Medulla oblongata (tissue), 1 donor: ENCODE results near the gene CENPA.
"Not testable (repeated sequence)": the region's sequence is repeated elsewhere in the genome, so short reads cannot be mapped to it uniquely, and the experiment has no call there.

Source experiments
- DNase-seq: peaks from one replicate; pipeline ENCODE4 v3.0.0-alpha.2; 2015; ENCODE audit errors: extremely low spot score

CENPA gene

GRCh38 chr2:26760991-26761390, 24.9 kb upstream of the CENPA start:
- DNase-seq = not testable (repeated sequence)

- no peak for DNase-seq
These were observed 22.8 kb upstream of the CENPA start for GRCh38 chr2:26763019-26763418.

DNA sequence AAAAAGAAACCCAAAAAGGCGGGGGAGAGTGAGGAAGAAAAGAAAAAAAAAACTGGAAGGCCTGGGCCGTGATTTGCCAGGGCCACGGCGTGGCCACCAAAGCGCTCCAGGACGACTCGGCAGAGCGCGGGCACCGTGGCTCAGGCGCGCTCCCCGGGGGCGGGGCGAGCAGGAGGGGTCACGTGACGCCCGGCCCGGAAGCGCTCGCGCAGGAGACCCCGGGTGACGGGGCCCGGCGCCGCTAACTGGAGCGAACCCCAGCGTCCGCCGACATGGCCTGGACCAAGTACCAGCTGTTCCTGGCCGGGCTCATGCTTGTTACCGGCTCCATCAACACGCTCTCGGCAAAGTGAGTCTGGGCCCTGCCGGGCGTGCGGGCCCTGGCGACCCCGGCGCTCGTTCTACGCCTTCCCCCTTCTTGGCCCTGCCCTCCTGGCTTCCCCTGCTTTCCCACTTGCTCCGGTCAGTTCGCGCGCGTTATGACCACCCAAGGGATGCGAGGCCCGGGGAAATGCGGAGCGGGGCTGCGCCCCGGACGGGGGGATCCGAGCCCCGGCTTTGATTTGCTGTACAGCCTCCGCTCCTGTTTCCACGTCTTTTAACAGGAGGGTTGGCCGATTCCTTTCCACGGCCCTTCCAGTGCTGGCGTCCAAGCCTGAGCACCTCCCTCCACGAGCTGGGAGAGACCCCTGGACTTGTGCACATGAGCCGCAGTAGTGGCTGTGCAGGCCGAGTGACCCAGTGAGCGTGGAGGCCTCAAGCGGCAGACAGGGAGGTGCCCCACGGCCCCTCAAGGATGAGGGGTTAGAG, 21.6 kb upstream of the CENPA start, which contains the start of gene SLC35F6:
TSS of gene SLC35F6 (plus strand) at position 207 of the 810 bp plus-strand sequence. CDS start at position 273, 66 bp downstream.
- peak; percentile 85 for DNase-seq

DNA sequence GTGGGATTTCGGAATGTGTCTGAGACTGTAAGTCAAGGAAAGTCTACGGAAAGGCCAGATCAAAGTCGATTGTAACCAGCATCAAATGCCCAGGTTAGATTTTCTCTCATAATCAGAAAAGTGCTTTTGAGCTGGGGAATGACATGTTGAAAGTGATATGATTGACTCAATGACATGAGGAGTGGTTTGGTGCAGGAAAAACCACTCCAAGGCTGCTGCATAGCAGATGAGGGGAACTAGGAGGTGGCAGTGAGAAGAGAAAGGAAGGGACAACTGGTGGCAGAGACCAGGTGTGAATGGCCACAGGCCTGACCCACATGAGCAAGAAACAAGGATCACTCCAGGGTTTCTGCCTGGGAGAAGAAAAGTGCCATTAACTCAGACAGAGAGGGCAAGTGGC, 20.9 kb upstream of the CENPA start:
- no peak for DNase-seq

GRCh38 chr2:26765475-26766200, 20.2 kb upstream of the CENPA start:
- DNase-seq = no peak

DNA sequence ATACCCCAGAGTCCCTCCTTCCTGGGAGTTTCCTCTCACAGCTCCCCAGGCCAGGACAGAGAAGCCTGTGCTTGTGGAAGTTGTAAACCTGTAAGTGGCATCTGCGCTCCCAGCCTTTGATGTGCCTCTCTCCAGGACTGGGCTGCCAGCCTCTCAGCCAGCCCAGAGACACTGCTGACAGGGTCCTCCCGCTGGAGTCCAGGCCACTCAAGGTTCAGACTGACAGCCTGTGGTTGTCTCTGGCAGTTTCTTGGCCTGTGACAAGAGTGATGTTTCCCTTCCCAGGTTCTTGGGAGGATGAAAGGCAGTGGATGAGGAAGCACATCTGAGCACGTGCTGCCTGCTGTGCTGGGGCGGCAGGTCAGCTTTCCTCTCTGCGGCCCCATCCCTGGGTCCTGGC, 18.7 kb upstream of the CENPA start:
- no peak for DNase-seq

GRCh38 chr2:26767894-26768487, 17.9 kb upstream of the CENPA start:
- peak; percentile 37 for DNase-seq

- no peak for DNase-seq
These were observed 17.1 kb upstream of the CENPA start for GRCh38 chr2:26768759-26769088.

DNA sequence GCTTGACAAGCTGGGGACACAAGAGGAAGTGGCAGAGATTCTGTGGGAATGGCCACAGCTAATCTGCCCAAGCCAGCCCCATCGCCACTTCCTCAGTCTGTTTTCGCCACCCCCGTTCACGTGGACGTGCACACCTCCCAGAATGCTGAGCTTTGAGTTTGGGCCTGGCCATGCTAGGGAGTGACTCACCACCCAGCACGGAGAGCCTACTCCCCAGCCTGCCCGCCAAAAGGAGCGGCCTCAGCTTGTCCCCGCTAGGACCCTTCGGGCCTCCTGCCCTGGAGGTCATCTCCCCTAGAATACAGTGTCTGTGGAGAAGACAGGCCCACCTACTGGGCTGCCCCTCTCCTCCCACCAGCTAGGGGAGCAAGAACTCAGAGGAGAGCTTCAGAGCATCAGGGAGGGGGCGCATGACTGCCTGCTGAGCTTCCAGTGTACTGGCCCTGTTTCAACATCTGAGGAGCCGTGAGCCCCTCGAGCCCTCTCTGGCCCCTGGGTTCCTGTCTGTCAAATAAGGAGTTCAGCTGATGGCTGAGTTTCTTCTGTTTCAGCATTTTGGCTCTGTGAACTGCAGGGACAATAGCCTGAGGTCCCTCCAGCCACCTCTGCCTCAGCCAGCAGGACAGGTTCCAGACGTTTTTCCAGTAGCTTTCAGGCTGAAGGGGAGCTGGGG, 16.6 kb upstream of the CENPA start:
- DNase-seq = peak; percentile 92

DNA sequence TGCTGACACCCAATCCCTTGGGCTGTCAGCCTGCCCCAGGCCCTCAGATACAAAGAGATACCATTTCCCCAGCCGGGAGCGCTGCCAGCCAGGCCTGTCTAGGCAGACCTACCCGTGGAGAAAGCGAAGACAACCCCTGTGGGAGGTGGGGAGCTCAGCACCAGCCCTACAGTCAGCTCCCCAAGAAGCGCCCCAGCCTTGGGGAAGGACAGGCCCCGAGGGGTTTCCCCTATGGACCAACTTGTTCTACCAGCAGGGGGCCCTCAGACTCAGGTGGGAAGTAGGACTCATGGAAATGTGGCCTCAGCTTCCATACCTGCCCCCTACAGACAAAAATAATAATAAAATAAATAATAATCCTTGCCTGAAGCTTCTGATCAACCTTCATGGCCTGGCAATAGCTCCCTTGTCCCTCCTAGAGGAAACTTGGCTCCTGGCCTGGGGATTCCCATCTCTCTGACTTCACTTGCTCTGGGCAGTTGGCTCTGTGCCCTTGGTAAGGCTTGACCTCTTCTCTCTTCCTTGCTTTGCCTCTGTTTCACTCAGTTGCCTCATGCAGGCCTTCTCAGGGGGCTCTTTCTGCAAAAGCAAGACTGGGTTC, 14.8 kb upstream of the CENPA start:
- DNase-seq = peak; percentile 92

- DNase-seq = peak; percentile 91
These were observed 13.5 kb upstream of the CENPA start for GRCh38 chr2:26772064-26773001.

DNA sequence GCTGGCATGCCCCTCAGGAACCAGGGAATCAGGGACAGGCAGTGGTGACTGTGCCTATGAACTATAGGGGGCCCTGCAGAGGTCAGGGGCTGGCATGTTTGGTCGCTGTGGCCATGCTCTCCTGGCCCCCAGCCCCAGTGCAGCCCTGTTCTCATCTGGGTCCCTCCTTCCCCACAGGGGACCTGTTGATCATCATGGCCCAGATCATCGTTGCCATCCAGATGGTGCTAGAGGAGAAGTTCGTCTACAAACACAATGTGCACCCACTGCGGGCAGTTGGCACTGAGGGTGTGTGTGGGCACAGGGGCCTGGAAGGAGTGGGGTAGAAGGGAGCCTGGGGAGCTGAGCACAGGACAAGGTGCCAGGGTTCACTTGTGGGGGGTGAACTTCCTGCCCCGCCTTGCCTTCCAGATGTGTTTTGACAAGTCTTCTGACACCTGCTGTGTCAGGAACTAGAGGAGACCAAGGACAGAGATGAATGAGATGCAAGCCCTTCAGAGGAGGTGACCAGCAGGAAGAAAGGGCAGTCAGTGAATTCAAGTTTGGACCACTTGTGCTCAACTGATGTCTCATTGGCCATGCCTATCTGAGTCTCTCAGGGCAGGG, 9.6 kb upstream of the CENPA start:
- no peak for DNase-seq

GRCh38 chr2:26778098-26778497, 7.8 kb upstream of the CENPA start:
- DNase-seq = peak; percentile 42

DNA sequence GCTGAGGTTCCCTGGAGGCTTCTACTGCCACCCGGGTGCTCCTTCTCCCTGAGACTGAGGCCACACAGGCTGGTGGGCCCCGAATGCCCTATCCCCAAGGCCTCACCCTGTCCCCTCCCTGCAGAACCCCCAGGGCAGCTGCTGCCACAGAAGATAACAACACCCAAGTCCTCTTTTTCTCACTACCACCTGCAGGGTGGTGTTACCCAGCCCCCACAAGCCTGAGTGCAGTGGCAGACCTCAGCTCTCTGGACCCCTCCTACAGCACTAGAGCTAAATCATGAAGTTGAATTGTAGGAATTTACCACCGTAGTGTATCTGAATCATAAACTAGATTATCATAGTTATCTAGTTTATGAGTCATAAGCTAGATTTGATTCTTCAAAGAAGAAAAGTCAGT, 7.3 kb upstream of the CENPA start:
- no peak for DNase-seq

DNA sequence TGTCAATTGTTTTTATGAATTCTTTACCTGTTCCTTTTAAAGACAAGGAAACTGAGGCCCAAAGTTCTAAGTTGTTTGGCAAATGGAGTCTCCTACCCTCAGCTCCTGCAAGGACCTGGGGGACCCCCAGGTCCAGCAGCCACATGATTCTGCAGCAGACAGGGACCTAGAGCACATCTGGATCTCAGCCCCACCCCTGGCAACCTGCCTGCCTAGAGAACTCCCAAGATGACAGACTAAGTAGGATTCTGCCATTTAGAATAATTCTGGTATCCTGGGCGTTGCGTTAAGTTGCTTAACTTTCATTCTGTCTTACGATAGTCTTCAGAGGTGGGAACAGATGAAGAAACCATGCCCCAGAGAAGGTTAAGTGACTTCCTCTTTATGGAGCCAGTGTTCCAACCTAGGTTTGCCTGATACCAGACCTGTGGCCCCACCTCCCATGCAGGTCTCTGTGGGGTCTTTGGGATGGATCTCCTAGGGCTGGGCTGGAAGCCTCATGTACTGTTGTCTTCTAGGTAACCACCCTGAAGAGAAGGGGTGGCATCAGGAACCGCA, 5.6 kb upstream of the CENPA start:
- DNase-seq = no peak

- DNase-seq = no peak
These were observed 2.8 kb upstream of the CENPA start for GRCh38 chr2:26782876-26783704.

GRCh38 chr2:26784570-26785234, 1.2 kb upstream of the CENPA start:
- DNase-seq = no peak

- no peak for DNase-seq
These were observed 562 bp downstream of the CENPA start for GRCh38 chr2:26786207-26787028.
